Measurements from ENCODE around the gene PPTC7. TPM values are rescaled to one million over a fixed set of nuclear protein-coding genes. Genes with fewer than 3 reads are reported as not detected.

The PPTC7 gene
- total and polyA plus RNA-seq, 2 of the 8 experiments (the other 6 are each of a cell fraction or from before 2014, with no cell fraction given): 8.1 to 15.9 TPM

DNA sequence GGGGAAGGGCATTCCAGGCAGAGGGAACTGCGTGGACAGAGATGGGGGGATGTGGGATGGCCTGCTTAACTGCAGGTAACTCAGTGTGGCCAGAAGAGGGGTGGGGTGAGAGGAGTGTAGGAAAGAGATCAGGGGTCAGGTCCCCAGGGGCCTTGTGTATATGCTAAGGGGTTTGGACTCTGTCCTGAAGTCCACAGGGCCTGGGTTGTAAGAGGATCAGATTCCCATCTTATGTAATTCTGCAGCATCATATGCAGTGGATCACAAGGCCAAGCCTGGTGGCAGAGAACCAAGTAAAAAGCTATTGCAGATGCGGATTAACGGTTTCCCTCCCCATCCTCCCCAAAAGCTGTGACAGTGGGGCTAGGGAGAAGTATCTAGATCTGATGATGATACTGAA lies 39.5 kb upstream of the PPTC7 start:
- 90% methylated on average over 3 of the region's 3 CpGs; no CpG with 5 or more reads in 1 of the 2 experiments for WGBS, 2 experiments (ENCODE audit: extremely low coverage in 1 of 2, insufficient coverage in 1 of 2, insufficient read length in 1 of 2, insufficient replicate concordance in 2 of 2, low coverage in 1 of 2, low lambda C conversion rate in 2 of 2, missing lambda C conversion rate in 1 of 2)
- POLR2A ChIA-PET (ENCODE audit: partially characterized antibody): interaction anchor here (0.8 to 1.7 kb wide), 3 partner anchors 9 to 121 kb away, joined by 3 to 4 read pairs (median 3); partner anchors contain the start of genes TCTN1 and VPS29
- FAIRE-seq: no peak
- TF ChIP-seq TBP (IDR thresholded peaks at IDR 0.05; ENCODE audit: low read depth, low read length) (no peak), EZH2 (IDR thresholded peaks at IDR 0.05; ENCODE audit: low read depth, low read length, severe bottlenecking) (no peak), SIN3A (conservative IDR thresholded peaks at IDR 0.05 in 1 of 2, IDR thresholded peaks at IDR 0.05 in 1 of 2; ENCODE audit: low read depth in 1 of 2, low read length in 2 of 2) (no peak), RBBP5 (IDR thresholded peaks at IDR 0.05; ENCODE audit: borderline replicate concordance, low read depth, low read length) (no peak), HDAC6 (IDR thresholded peaks at IDR 0.05; ENCODE audit: low read depth, low read length) (no peak), KDM5A (IDR thresholded peaks at IDR 0.05; ENCODE audit: low read length) (no peak), CHD1 (IDR thresholded peaks at IDR 0.05; ENCODE audit: low read depth, low read length) (no peak), NANOG (IDR thresholded peaks at IDR 0.05; ENCODE audit: insufficient read depth, low read depth, low read length, poor library complexity, severe bottlenecking) (no peak), ZNF274 (IDR thresholded peaks at IDR 0.05; ENCODE audit: borderline replicate concordance, extremely low read depth, low read length) (no peak), TAF7 (optimal IDR thresholded peaks at IDR 0.05; ENCODE audit: borderline replicate concordance, low read depth, low read length) (no peak)
- TF ChIP-seq, protein P1, sequence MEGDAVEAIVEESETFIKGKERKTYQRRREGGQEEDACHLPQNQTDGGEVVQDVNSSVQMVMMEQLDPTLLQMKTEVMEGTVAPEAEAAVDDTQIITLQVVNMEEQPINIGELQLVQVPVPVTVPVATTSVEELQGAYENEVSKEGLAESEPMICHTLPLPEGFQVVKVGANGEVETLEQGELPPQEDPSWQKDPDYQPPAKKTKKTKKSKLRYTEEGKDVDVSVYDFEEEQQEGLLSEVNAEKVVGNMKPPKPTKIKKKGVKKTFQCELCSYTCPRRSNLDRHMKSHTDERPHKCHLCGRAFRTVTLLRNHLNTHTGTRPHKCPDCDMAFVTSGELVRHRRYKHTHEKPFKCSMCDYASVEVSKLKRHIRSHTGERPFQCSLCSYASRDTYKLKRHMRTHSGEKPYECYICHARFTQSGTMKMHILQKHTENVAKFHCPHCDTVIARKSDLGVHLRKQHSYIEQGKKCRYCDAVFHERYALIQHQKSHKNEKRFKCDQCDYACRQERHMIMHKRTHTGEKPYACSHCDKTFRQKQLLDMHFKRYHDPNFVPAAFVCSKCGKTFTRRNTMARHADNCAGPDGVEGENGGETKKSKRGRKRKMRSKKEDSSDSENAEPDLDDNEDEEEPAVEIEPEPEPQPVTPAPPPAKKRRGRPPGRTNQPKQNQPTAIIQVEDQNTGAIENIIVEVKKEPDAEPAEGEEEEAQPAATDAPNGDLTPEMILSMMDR (IDR thresholded peaks at IDR 0.05; ENCODE audit: control extremely low read depth in 1 of 3, insufficient read depth in 1 of 3, low read depth in 1 of 3, low read length in 3 of 3): no peak

More for the DNA sequence above, 39.5 kb upstream of the PPTC7 start:
- Histone ChIP-seq H3K27ac (ENCODE audit: low read depth, low read length) (no peak overlapping the region), H3K79me2 (ENCODE audit: control insufficient read depth in 1 of 2, insufficient read depth in 2 of 2, low read length in 2 of 2) (no peaks in the 10 kb centered on the region), H3K4me1 (replicated peaks in 1 of 4; ENCODE audit: control insufficient read depth in 3 of 4, insufficient read depth in 4 of 4, low read length in 3 of 4) (no peaks in the 10 kb centered on the region), H3K14ac (ENCODE audit: insufficient read length) (no peak overlapping the region), H3K9me3 (ENCODE audit: insufficient read depth in 2 of 2, low read depth in 1 of 2, low read length in 1 of 2) (no peaks in the 10 kb centered on the region), H3K56ac (replicated peaks; ENCODE audit: insufficient read length, low read depth, low read length) (no peak overlapping the region), H4K8ac (ENCODE audit: extremely low read depth, insufficient read depth, low read length) (no peak overlapping the region), H2BK20ac (ENCODE audit: low read length) (no peak overlapping the region), H4K5ac (ENCODE audit: insufficient read length, low read depth, low read length) (no peak overlapping the region), H2AK5ac (ENCODE audit: low read depth, low read length) (no peak overlapping the region), H3K9ac (replicated peaks in 1 of 4; ENCODE audit: extremely low read depth in 1 of 4, low read depth in 3 of 4, low read length in 3 of 4) (no peak overlapping the region), H2BK120ac (replicated peaks; ENCODE audit: low read depth, low read length) (no peak overlapping the region), H2BK15ac (ENCODE audit: low read length) (no peak overlapping the region), H2BK5ac (ENCODE audit: low read depth, low read length) (no peak overlapping the region), H3K27me3 (replicated peaks in 1 of 4; ENCODE audit: control insufficient read depth in 3 of 4, extremely low read depth in 1 of 4, insufficient read depth in 3 of 4, low read length in 3 of 4) (no peaks in the 10 kb centered on the region), H2AFZ (ENCODE audit: low read length) (no peak overlapping the region), H3K4me2 (ENCODE audit: insufficient read depth in 1 of 2, low read depth in 2 of 2, low read length in 2 of 2) (no peak overlapping the region), H3K36me3 (ENCODE audit: control insufficient read depth in 2 of 4, insufficient read depth in 4 of 4, low read length in 3 of 4) (no peaks in the 10 kb centered on the region), H4K91ac (replicated peaks; ENCODE audit: insufficient read length, low read length) (no peak overlapping the region), H3K79me1 (ENCODE audit: low read depth, low read length) (no peaks in the 10 kb centered on the region), H2BK12ac (ENCODE audit: low read depth, low read length) (no peak overlapping the region), H4K20me1 (replicated peaks in 1 of 2; ENCODE audit: control insufficient read depth in 1 of 2, insufficient read depth in 2 of 2, low read length in 2 of 2) (no peaks in the 10 kb centered on the region), H3K23ac (ENCODE audit: insufficient read length) (no peak overlapping the region), H3K4ac (replicated peaks; ENCODE audit: insufficient read length, low read depth, low read length) (no peak overlapping the region), H3K18ac (ENCODE audit: extremely low read depth, low read length) (no peak overlapping the region), H3K23me2 (ENCODE audit: low read depth, low read length) (no peaks in the 10 kb centered on the region), H3K4me3 (ENCODE audit: extremely low read depth in 1 of 4, insufficient read depth in 2 of 4, low read depth in 3 of 4, low read length in 4 of 4) (no peak overlapping the region)
- CTCF ChIA-PET (ENCODE audit: partially characterized antibody): interaction anchor here (1.6 kb wide), 1 partner anchor 21 kb away, joined by 3 read pairs; no protein-coding TSS in a partner anchor
- no peak for DNase-seq (ENCODE audit: low read depth in 1 of 2, low spot score in 2 of 2)
